Kidney (tissue), 14 donors: ENCODE measurements around the gene C2orf92. TPM values are rescaled to one million over a fixed set of nuclear protein-coding genes. Genes with fewer than 3 reads are reported as not detected.

Experiments used
- DNase-seq, 5 donors: peaks; one replicate each; pipeline ENCODE4 v3.0.0-alpha.2; 2013 to 2020
- FAIRE-seq: peaks from 2 replicates; lab custom pipeline; 2012; peaks lifted over from hg19 to GRCh38; lab: Jason Lieb, UNC
- H3K27ac ChIP-seq, 2 donors: one replicate each; pipeline ENCODE4 v1.7.0; 2013; ENCODE audit warnings: low read depth in 2 of 2, low read length in 2 of 2, inconsistent platforms in 1 of 2
- H3K27me3 ChIP-seq: one replicate; pipeline ENCODE4 v1.7.1; 2013; ENCODE audit warnings: low read length, inconsistent platforms; ENCODE audit not compliant: control insufficient read depth, insufficient read depth
- H3K36me3 ChIP-seq, 3 donors: one replicate each; pipeline versions ENCODE4 v1.7.0 to v1.7.1; 2013; ENCODE audit warnings: low read length in 3 of 3, control low read depth in 1 of 3, inconsistent platforms in 1 of 3; ENCODE audit not compliant: insufficient read depth in 3 of 3, control insufficient read depth in 2 of 3
- H3K4me1 ChIP-seq, 3 donors: one replicate each; pipeline versions ENCODE4 v1.7.0 to v1.7.1; 2013; ENCODE audit warnings: low read length in 3 of 3, inconsistent platforms in 1 of 3, low read depth in 1 of 3; ENCODE audit not compliant: control insufficient read depth in 2 of 3, insufficient read depth in 2 of 3
- H3K4me3 ChIP-seq, 3 donors: one replicate each; pipeline versions ENCODE4 v1.7.0 to v1.8.1; 2013; ENCODE audit warnings: low read length in 3 of 3, control low read depth in 1 of 3, inconsistent platforms in 1 of 3
- H3K9ac ChIP-seq, 3 donors: one replicate each; pipeline versions ENCODE4 v1.7.0 to v1.7.1; 2013; ENCODE audit warnings: low read length in 3 of 3, control low read depth in 1 of 3, inconsistent platforms in 1 of 3
- H3K9me3 ChIP-seq, 3 donors: one replicate each; pipeline versions ENCODE4 v1.7.0 to v1.7.1; 2013; ENCODE audit warnings: low read length in 3 of 3, control low read depth in 1 of 3, inconsistent platforms in 1 of 3; ENCODE audit not compliant: control insufficient read depth in 2 of 3, insufficient read depth in 1 of 3
- CTCF ChIP-seq: IDR thresholded peaks from 3 replicates; pipeline ENCODE4 v1.5.1; 2012; ENCODE audit warnings: mild to moderate bottlenecking, moderate library complexity, borderline replicate concordance; ENCODE audit not compliant: insufficient read depth; ENCODE audit errors: extremely low read depth
- intact Hi-C: fragments of 100-400 bp; cut with DNase I; formaldehyde crosslinking; loops from one replicate; pipeline ENCODE4 v1.11.1; 2022
- polyA plus RNA-seq: library from polyadenylated mRNA; stranded (reverse); fragments of 350-450 nt; fragmentation: Illumina TruSeq; extraction: RNeasy Lipid Tissue Mini Kit (QIAGEN cat#74804); gene quantifications from one replicate; pipeline ENCODE4 v1.2.3, GENCODE V29; 2014; ENCODE audit warnings: low read depth, low replicate concordance; ENCODE audit not compliant: insufficient read depth
- total RNA-seq: library from RNA; stranded (reverse); fragmentation: NEBNext Ultra II Directional; extraction: Animal tissue kit (Norgen Biotek cat#: 25700); gene quantifications from one replicate; pipeline ENCODE4 v1.2.1, GENCODE V29; 2021
- donor health status: control.
- donor health status: control.
- donor health status: control.
- donor health status: control.
- donor health status: control.
- donor health status: DM: yes; HTN: yes; CAD: no.
- donor health status: Normal renal cell carcinoma (clear cell type).

The C2orf92 gene
- total and polyA plus RNA-seq, 2 donors from 2014 or later: 3.3 to 7.3 TPM

GRCh38 chr2:97646977-97647376 lies 22.5 kb upstream of the C2orf92 start:
- H3K36me3 ChIP-seq: peaks cover 9 to 20% (median 16%) of the 10 kb centered on the region in 3 donors
- H3K9me3 ChIP-seq: no peaks in the 10 kb centered on the region
- peak overlapping the region in 1 of 3 donors; percentile 5 for H3K9ac ChIP-seq
- H3K4me3 ChIP-seq: peak overlapping the region; percentile 7 to 99 (median 89)
- no peak for FAIRE-seq
- H3K27ac ChIP-seq: no peak overlapping the region
- no peak for DNase-seq
- intact Hi-C loops: no loop called here
- H3K27me3 ChIP-seq: no peaks in the 10 kb centered on the region
- H3K4me1 ChIP-seq: peaks cover 0 to 8% (median 7%) of the 10 kb centered on the region in 3 donors
- TF ChIP-seq CTCF: no peak

- intact Hi-C loops: no loop called here
- H3K9me3 ChIP-seq: peaks cover 0 to 12% (median 0%) of the 10 kb centered on the region in 3 donors
- DNase-seq (peak in 1 of 5 donors; percentile 20), FAIRE-seq (no peak)
- TF ChIP-seq CTCF: no peak
- H3K27ac ChIP-seq: no peak overlapping the region
- peaks cover 14 to 25% (median 19%) of the 10 kb centered on the region in 3 donors for H3K36me3 ChIP-seq
- no peaks in the 10 kb centered on the region for H3K27me3 ChIP-seq
- H3K4me3 ChIP-seq: no peak overlapping the region
- H3K9ac ChIP-seq: no peak overlapping the region
- H3K4me1 ChIP-seq: peaks cover 0 to 7% (median 3%) of the 10 kb centered on the region in 3 donors
Measured at GRCh38 chr2:97651114-97651513, 18.4 kb upstream of the C2orf92 start.

DNA sequence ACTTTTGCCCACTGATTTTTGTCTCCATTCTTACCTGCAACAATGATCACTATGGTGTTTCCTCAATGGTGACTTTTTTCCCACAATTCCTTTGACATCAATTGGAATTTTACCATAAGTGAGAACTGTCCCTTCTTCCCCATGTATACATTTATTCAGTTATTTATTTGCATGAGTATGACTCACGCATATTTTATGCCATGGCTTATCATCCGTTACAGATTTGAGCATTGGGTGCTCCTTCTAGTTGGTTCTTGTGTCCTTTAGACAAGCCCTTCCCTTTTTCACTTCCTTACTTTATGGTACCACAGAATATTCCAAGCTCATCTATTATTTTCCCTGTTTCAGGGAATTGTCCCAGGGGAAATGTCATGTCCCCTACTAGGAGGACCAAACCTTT lies 16.0 kb upstream of the C2orf92 start:
- TF ChIP-seq CTCF: no peak
- Histone ChIP-seq H3K4me3 (no peak overlapping the region), H3K27ac (no peak overlapping the region), H3K9ac (no peak overlapping the region), H3K4me1 (no peaks in the 10 kb centered on the region), H3K9me3 (peaks cover 0 to 12% (median 0%) of the 10 kb centered on the region in 3 donors), H3K27me3 (no peaks in the 10 kb centered on the region), H3K36me3 (peaks cover 5 to 23% (median 19%) of the 10 kb centered on the region in 3 donors)
- DNase-seq (no peak), FAIRE-seq (no peak)
- intact Hi-C loops: no loop called here

- no peak for FAIRE-seq
Measured at GRCh38 chr2:97653874-97654273, 15.6 kb upstream of the C2orf92 start.

More at GRCh38 chr2:97653874-97654273, 15.6 kb upstream of the C2orf92 start:
- no peak for DNase-seq
- Histone ChIP-seq H3K36me3 (peaks cover 5 to 21% (median 19%) of the 10 kb centered on the region in 3 donors), H3K9me3 (peaks cover 0 to 12% (median 0%) of the 10 kb centered on the region in 3 donors), H3K27me3 (no peaks in the 10 kb centered on the region), H3K27ac (no peak overlapping the region), H3K9ac (no peak overlapping the region), H3K4me1 (no peaks in the 10 kb centered on the region), H3K4me3 (no peak overlapping the region)
- no peak for TF ChIP-seq CTCF
- intact Hi-C loops: no loop called here
